HG02852 (cell line): ENCODE data around the gene NOD2.

Source experiments
- ATAC-seq: cut with Tn5 transposase; IDR thresholded peaks from one replicate; pipeline ENCODE4 v1.9.1; 2021; ENCODE audit warnings: mild to moderate bottlenecking, moderate library complexity; ENCODE audit not compliant: unreplicated experiment

Gene NOD2

DNA sequence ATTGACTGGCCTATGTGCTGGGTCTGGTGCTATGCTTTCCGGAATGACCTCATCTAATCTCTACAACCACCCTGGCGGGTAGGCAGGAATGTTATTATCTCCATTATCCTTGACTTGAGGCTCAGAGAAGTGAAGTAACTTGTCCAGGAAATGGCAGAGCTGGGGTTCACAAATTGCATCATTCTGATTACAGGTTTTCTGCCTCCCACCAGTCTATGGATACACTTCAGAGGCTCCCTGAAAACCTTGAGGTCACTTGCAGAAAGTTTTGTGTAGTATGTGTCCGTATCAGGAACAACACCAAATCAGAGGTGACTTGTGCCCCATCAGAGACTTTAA is 19.1 kb downstream of the NOD2 start:
- ATAC-seq = no peak

GRCh38 chr16:50712956-50713355 is 19.6 kb downstream of the NOD2 start:
- ATAC-seq = no peak

DNA sequence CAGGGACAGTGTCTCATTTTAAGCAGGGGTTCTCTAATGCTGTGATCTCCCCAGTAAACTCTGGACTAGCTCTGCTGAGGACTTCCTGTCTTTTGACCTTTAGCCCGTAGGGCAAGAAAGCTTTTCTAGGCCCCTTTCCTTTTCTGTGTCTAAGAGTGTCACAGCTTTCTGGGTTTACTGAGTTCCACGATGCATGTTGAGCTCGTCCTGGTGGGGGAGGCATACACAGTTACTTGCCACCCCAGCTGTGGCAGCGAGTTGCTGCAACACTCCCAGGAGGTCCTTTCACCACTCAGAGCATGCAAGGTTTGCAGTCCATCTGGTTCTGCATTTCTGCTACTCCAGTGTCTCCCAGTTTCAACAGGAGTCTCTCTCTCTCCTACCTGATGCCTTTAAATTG is 23.7 kb downstream of the NOD2 start:
- ATAC-seq = no peak

- no peak for ATAC-seq
These were observed 24.1 kb downstream of the NOD2 start for GRCh38 chr16:50717494-50717893.

GRCh38 chr16:50718061-50718760 is 24.8 kb downstream of the NOD2 start:
- no peak for ATAC-seq

DNA sequence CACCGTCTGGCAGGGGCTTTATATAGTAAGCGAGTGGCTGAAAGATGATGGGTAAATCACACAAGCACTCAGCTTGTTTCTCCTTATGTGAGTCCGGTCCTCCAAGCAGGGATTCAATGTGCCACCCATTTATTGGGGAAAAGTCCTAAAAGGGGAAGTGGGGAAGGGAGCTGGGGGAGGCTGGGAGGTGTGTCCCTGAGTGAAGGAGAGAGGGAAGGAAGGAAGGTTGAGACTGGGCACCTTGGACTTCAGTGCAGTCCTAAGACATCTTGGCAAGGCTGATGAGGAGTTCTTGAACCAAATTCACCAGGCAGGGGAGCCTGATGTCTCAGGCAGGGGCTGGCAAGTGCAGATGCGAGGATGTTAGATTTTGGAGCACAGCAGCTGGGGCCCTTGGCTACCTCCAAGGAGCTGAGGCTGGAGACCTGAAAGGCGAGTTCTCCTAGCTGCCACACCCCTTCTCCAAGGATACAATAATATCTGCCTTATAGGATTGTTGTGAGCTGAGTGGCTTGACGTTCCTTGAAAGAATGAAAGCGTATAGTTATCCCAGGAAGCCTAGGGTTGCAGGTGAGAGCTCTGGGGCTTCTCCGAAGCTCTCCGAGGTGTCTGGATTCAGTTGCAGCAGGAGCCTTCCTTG is 25.5 kb downstream of the NOD2 start:
- ATAC-seq = no peak

GRCh38 chr16:50719401-50720337 is 26.3 kb downstream of the NOD2 start:
- no peak for ATAC-seq

DNA sequence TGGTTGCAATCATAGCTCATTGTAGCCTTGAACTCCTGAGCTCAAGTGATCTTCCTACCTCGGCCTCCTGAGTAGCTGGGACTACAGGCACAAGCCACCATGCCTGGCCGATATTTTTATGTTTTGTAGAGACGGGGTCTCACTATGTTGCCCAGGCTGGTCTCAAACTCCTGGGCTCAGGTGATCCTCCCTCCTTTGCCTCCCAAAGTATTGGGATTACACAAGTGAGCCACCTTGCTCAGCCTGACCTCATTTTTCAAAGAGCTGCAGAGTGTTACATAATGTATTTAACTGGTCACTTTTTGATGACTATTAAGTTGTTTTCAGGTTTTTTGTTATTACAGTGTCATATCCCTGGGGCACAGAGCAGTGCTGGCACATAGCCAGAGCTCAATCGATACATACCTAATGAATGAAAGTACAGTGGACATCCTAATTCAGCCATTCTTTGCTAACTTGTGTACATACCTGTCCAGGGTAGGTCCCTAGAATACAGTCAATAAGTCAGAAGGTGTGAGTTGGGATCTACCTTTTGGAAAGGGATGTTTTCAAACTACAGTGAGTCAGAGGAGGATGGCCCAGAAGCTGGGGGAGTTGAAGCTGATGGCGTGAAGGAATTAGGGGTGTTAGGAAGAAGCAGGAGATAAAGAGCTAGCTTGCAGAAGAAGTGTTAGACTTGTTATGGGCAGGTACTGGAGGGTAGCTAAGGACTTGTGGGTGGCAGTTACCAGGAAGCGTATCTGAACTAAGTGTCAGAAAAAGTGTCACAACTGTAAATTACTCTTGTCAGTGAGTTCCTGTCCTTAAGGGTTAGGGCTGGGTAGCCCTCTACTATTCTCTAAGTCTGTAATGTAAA is 28.4 kb downstream of the NOD2 start:
- ATAC-seq = no peak

GRCh38 chr16:50722405-50722737 is 29.0 kb downstream of the NOD2 start:
- ATAC-seq = no peak

DNA sequence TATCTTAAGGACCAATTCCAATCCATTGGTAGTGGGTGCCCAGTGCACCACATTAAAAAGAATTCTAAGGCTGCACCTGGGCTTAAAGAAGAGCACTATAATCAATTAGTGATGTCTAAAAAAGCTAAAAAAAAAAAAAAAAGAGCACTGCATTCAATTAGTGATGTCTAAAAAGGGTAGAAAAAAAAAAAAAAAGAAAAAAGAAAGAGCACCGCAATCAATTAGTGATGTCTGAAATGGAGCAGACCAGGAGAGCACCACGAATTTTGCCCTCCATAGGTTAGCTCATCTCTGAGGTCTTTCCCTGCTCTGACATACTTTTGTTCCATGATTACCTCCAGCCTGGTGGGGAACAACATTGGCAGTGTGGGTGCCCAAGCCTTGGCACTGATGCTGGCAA is 29.6 kb downstream of the NOD2 start:
- no peak for ATAC-seq

DNA sequence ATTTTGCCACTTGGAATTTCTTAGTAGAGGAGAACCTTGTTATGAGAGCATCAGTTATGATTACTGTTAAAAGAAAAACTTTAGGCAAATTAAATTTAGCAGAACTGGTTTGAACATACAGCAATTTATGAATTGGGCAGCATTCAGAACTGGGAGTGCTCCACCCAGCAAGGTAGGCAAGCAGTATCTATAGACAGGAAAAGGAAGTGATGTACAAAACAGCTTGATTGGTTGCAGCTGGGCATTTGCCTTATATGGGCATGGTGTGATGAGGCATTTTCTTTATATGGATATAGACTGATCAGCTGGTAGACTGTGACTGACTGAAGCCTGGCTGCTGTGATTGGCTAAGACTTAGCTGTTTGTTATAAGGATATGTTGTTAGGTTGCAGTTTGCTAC is 30.9 kb downstream of the NOD2 start:
- no peak for ATAC-seq

DNA sequence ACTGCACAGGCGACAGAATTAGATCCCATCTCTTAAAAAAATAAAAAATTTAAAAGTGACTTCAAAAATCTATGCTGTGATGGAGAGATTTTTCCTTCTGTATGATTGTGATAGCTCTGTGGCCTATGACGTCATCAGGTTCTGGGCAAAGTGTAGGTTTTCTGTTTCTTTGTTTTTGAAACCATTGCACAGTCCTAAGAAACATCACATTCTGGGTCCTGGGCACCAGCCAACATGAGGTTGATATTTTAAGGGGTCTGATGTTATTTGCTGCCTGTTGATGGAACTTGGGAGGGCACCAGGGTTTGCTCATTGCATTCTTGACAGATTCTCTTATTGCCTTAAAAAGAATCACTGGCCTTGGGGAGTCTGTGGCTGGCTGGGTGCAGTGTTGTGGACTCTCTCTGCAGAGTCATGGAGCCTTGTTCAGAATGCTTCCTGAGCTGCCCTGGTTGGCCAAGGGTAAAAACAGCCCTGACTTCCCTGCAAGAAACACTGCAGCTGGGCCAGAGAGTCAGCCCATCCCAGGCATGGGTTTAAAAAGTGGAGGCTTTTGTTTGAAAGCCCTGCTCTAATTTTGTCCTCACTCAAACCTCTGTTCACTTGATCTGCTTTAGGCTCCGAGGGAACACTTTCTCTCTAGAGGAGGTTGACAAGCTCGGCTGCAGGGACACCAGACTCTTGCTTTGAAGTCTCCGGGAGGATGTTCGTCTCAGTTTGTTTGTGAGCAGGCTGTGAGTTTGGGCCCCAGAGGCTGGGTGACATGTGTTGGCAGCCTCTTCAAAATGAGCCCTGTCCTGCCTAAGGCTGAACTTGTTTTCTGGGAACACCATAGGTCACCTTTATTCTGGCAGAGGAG is 38.0 kb downstream of the NOD2 start:
- no peak for ATAC-seq

DNA sequence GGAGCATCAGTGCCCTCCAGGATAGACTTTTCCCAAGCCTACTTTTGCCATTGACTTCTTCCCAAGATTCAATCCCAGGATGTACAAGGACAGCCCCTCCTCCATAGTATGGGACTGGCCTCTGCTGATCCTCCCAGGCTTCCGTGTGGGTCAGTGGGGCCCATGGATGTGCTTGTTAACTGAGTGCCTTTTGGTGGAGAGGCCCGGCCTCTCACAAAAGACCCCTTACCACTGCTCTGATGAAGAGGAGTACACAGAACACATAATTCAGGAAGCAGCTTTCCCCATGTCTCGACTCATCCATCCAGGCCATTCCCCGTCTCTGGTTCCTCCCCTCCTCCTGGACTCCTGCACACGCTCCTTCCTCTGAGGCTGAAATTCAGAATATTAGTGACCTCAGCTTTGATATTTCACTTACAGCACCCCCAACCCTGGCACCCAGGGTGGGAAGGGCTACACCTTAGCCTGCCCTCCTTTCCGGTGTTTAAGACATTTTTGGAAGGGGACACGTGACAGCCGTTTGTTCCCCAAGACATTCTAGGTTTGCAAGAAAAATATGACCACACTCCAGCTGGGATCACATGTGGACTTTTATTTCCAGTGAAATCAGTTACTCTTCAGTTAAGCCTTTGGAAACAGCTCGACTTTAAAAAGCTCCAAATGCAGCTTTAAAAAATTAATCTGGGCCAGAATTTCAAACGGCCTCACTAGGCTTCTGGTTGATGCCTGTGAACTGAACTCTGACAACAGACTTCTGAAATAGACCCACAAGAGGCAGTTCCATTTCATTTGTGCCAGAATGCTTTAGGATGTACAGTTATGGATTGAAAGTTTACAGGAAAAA is 38.8 kb downstream of the NOD2 start:
- no peak for ATAC-seq

DNA sequence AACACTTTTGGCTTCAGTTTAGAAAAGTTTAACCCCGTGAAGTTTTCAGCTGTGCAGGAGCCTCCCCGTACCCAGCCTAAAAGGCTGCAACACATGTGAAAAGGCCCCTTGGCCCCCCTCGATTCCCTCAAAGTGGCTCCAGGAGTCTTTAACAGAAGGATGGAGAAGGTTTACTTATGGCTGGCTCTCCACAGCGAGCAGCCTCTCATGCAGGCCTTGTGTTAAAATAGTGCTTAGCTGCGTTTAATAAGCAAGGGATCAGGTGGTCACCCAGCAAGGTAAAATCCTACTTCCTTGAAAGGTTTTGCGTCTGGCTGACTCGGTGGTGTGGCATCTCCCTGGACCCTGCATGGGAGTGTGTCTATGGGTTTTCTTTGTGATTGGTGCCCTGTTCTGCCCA is 40.1 kb downstream of the NOD2 start:
- no peak for ATAC-seq

- peak; percentile 76 for ATAC-seq
These were observed 42.3 kb downstream of the NOD2 start for GRCh38 chr16:50735629-50736122.

DNA sequence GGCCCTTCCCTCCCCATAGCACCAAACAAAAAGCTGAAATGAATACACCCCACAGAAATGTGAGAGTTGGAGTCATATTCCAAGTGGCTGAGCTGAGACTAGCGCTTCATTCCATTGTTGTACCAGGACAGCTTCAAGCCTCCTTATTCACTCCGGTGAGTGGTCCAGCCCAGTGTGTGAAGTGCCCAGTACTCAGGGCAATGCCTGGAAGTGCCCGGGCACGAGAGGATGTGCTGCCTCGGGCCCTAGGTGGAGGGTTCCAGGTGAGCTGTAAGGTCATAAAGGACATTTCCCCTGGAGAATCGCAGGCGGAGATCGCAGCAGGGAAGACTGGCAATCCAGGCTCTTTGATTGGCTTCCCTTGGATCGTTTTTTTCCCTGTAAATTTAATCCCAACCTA is 43.0 kb downstream of the NOD2 start:
- ATAC-seq = no peak

DNA sequence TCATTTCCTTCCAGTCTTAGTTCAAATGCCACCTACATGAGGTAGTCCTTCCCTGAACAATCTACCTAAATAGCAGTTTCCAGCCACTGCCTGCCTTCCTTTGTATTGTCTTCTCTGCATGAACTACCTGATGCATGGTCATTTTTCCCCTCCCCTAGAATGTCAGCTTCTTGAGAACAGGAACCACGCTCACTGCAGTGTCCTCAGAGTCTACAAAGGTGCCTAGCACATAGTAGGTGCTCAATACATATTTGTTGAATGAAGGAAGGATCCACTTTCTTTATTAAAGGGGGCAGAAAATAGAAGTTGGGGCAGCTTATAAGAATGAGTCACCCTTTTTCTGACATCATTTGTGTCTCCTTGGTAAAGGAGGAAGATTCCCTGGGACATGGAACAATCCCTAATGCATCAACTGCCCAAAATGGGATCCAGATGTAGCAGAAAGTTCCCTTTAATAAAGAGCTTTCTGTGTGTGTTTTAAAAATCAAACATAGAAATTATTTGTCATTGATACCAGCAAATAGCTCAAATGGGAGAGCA is 44.1 kb downstream of the NOD2 start:
- no peak for ATAC-seq

- no peak for ATAC-seq
These were observed 45.6 kb downstream of the NOD2 start for GRCh38 chr16:50739031-50739430.

DNA sequence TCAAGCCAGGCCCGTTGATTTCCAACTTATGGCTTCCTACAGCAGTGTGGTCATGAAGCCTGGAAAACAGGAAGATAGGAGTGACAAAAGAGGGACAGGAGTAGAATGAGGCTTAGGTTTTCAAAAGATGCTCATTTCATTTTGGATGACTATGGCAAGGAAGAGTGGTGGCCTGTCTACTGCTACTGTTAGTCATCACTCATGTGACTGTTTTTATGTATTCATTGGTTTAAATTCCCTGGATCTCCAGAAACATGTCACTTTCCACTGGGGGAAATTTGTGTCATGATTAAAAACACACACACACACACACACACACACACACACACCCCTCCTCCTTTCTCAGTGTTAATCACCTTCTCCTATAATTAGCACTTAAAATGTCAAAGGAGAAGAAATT is 47.3 kb downstream of the NOD2 start:
- ATAC-seq = no peak
